Measurements from ENCODE around the gene PRKD2. TPM values are rescaled to one million over a fixed set of nuclear protein-coding genes. Genes with fewer than 3 reads are reported as not detected.

Gene PRKD2
- total RNA-seq, 1 experiment from 2014 or later, result 30.4 TPM

- CTCF ChIA-PET, result interaction anchor here (1.1 to 1.5 kb wide), 2 partner anchors 8 to 103 kb away, joined by 3 to 5 read pairs; no protein-coding TSS in a partner anchor
- POLR2A ChIA-PET, result interaction anchor here (0.7 to 1.2 kb wide), 2 partner anchors 8 to 13 kb away, joined by 3 read pairs; no protein-coding TSS in a partner anchor
- Mint-ChIP-seq H3K36me3 (ENCODE audit: insufficient read depth, unreplicated experiment) (peaks cover 57% of the 10 kb centered on the region), H3K27me3 (ENCODE audit: insufficient read depth, unreplicated experiment) (no peaks in the 10 kb centered on the region), H3K4me1 (ENCODE audit: insufficient read depth, unreplicated experiment) (peaks cover 16% of the 10 kb centered on the region), H3K27ac (ENCODE audit: low read depth, unreplicated experiment) (no peak overlapping the region), H3K4me3 (ENCODE audit: unreplicated experiment) (no peak overlapping the region), H3K9me3 (ENCODE audit: unreplicated experiment) (no peaks in the 10 kb centered on the region)
- intact Hi-C loops (cut with micrococcal nuclease), result no loop called here
- TF ChIP-seq, protein P1, sequence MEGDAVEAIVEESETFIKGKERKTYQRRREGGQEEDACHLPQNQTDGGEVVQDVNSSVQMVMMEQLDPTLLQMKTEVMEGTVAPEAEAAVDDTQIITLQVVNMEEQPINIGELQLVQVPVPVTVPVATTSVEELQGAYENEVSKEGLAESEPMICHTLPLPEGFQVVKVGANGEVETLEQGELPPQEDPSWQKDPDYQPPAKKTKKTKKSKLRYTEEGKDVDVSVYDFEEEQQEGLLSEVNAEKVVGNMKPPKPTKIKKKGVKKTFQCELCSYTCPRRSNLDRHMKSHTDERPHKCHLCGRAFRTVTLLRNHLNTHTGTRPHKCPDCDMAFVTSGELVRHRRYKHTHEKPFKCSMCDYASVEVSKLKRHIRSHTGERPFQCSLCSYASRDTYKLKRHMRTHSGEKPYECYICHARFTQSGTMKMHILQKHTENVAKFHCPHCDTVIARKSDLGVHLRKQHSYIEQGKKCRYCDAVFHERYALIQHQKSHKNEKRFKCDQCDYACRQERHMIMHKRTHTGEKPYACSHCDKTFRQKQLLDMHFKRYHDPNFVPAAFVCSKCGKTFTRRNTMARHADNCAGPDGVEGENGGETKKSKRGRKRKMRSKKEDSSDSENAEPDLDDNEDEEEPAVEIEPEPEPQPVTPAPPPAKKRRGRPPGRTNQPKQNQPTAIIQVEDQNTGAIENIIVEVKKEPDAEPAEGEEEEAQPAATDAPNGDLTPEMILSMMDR (IDR thresholded peaks at IDR 0.05; ENCODE audit: unreplicated experiment), result no peak
- no TSS peak for BruUV-seq (replicated peaks)
- DNase-seq (ENCODE audit: unreplicated experiment), result no peak
These were observed 20.4 kb upstream of the PRKD2 start for GRCh38 chr19:46737298-46737654.

GRCh38 chr19:46736531-46737297 is 19.8 kb upstream of the PRKD2 start:
- CTCF ChIA-PET, result interaction anchor here (1.1 to 1.5 kb wide), 2 partner anchors 8 to 103 kb away, joined by 3 to 5 read pairs; no protein-coding TSS in a partner anchor
- POLR2A ChIA-PET, result interaction anchor here (0.7 to 1.2 kb wide), 2 partner anchors 8 to 13 kb away, joined by 3 read pairs; no protein-coding TSS in a partner anchor
- Mint-ChIP-seq H3K27ac (ENCODE audit: low read depth, unreplicated experiment) (no peak overlapping the region), H3K9me3 (ENCODE audit: unreplicated experiment) (no peaks in the 10 kb centered on the region), H3K4me3 (ENCODE audit: unreplicated experiment) (no peak overlapping the region), H3K27me3 (ENCODE audit: insufficient read depth, unreplicated experiment) (no peaks in the 10 kb centered on the region), H3K4me1 (ENCODE audit: insufficient read depth, unreplicated experiment) (peaks cover 16% of the 10 kb centered on the region), H3K36me3 (ENCODE audit: insufficient read depth, unreplicated experiment) (peaks cover 63% of the 10 kb centered on the region)
- no peak for DNase-seq (ENCODE audit: unreplicated experiment)
- intact Hi-C loops (cut with micrococcal nuclease), result no loop called here
- no TSS peak for BruUV-seq (replicated peaks)
- TF ChIP-seq, protein P1 (IDR thresholded peaks at IDR 0.05; ENCODE audit: unreplicated experiment), result no peak

DNA sequence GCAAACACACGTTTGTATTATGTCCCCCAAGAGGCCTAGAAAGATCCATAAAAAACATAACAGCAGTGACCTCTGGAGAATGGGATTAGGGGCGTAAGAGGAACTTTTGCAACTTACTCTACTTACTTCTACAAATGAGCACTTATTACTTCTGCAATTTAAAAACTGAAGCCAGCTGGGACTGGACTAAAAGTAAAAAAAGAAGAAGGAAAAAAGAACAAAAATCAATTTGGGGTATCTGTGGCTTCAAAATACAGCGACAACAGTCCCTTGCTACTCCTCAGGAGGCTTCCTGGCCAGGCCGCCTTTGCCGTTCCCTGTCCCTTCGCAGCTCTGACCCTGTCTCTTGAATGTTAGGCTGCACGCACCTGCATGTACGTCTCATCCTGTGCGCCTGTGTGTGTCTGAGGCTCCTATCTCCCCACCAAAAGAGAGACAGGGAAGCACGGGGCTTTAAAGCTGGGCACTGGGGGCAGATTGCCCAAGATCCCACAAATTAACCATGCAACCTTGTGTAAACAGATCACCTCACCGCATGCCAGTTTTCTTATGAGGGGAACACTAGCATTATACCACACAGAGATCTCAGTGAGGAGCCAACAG is 16.9 kb upstream of the PRKD2 start:
- Mint-ChIP-seq H3K4me3 (ENCODE audit: unreplicated experiment) (no peak overlapping the region), H3K9me3 (ENCODE audit: unreplicated experiment) (no peaks in the 10 kb centered on the region), H3K27me3 (ENCODE audit: insufficient read depth, unreplicated experiment) (no peaks in the 10 kb centered on the region), H3K27ac (ENCODE audit: low read depth, unreplicated experiment) (no peak overlapping the region), H3K36me3 (ENCODE audit: insufficient read depth, unreplicated experiment) (peaks cover 75% of the 10 kb centered on the region), H3K4me1 (ENCODE audit: insufficient read depth, unreplicated experiment) (peaks cover 10% of the 10 kb centered on the region)
- no TSS peak for BruUV-seq (replicated peaks)
- DNase-seq (ENCODE audit: unreplicated experiment), result no peak
- intact Hi-C loops (cut with micrococcal nuclease), result no loop called here
- ChIA-PET CTCF (interaction anchor here (0.7 to 1.1 kb wide), 2 partner anchors 51 to 106 kb away, joined by 4 to 5 read pairs; no protein-coding TSS in a partner anchor), POLR2A (no interaction called here)
- TF ChIP-seq, protein P1 (IDR thresholded peaks at IDR 0.05; ENCODE audit: unreplicated experiment), result no peak

GRCh38 chr19:46732966-46733689 is 16.2 kb upstream of the PRKD2 start:
- Mint-ChIP-seq H3K27ac (ENCODE audit: low read depth, unreplicated experiment) (no peak overlapping the region), H3K4me1 (ENCODE audit: insufficient read depth, unreplicated experiment) (peaks cover 10% of the 10 kb centered on the region), H3K36me3 (ENCODE audit: insufficient read depth, unreplicated experiment) (peaks cover 69% of the 10 kb centered on the region), H3K4me3 (ENCODE audit: unreplicated experiment) (no peak overlapping the region), H3K27me3 (ENCODE audit: insufficient read depth, unreplicated experiment) (no peaks in the 10 kb centered on the region), H3K9me3 (ENCODE audit: unreplicated experiment) (no peaks in the 10 kb centered on the region)
- ChIA-PET CTCF (interaction anchor here (1.1 kb wide), 1 partner anchor 107 kb away, joined by 5 read pairs; no protein-coding TSS in a partner anchor), POLR2A (no interaction called here)
- DNase-seq (ENCODE audit: unreplicated experiment), result no peak
- TF ChIP-seq, protein P1 (IDR thresholded peaks at IDR 0.05; ENCODE audit: unreplicated experiment), result no peak
- BruUV-seq (replicated peaks), result no TSS peak
- intact Hi-C loops (cut with micrococcal nuclease), result no loop called here
